Heart left ventricle (tissue), 16 donors: ENCODE data around the gene SARNP. TPM values are rescaled to one million over a fixed set of nuclear protein-coding genes. Genes with fewer than 3 reads are reported as not detected.
A peak's percentile ranks its signal among the peaks of the same experiment; 100 is the strongest.

Experiments
- ATAC-seq, 4 donors: fragments of 200-7000 bp; cut with Tn5 transposase; one replicate each; pipeline ENCODE4 v1.9.1; 2020 to 2022; ENCODE audit warnings: moderate library complexity in 4 of 4, mild to moderate bottlenecking in 3 of 4, moderate number of reproducible peaks in 1 of 4
- DNase-seq, 5 donors: peaks; one replicate each; pipeline ENCODE4 v3.0.0-alpha.2; 2020
- H3K27ac ChIP-seq, 12 donors: fragments of 200-600 bp; sonication (generic) in 4 of 12; one replicate each; pipeline versions ENCODE4 v1.5.0 to v1.8.0; 2016 to 2022; ENCODE audit warnings: mild to moderate bottlenecking in 2 of 12
- H3K27me3 ChIP-seq, 9 donors: fragments of 200-600 bp; sonication (generic) in 2 of 9; one replicate each; pipeline versions ENCODE4 v1.5.1 to v1.8.0; 2016 to 2022; ENCODE audit warnings: mild to moderate bottlenecking in 3 of 9
- H3K36me3 ChIP-seq, 9 donors: fragments of 200-600 bp; sonication (generic) in 2 of 9; one replicate each; pipeline versions ENCODE4 v1.5.0 to v1.8.0; 2018 to 2022; ENCODE audit warnings: mild to moderate bottlenecking in 2 of 9
- H3K4me1 ChIP-seq, 12 donors: fragments of 200-600 bp; sonication (generic) in 4 of 12; one replicate each; pipeline versions ENCODE4 v1.5.0 to v1.8.0; 2016 to 2022; ENCODE audit warnings: mild to moderate bottlenecking in 3 of 12
- H3K4me3 ChIP-seq, 12 donors: fragments of 200-600 bp; sonication (generic) in 4 of 12; one replicate each; pipeline versions ENCODE4 v1.5.0 to v1.8.0; 2017 to 2022; ENCODE audit warnings: mild to moderate bottlenecking in 9 of 12, moderate library complexity in 4 of 12
- H3K9me3 ChIP-seq, 12 donors: fragments of 200-600 bp; sonication (generic) in 4 of 12; one replicate each; pipeline versions ENCODE4 v1.5.0 to v1.8.0; 2016 to 2022; ENCODE audit warnings: mild to moderate bottlenecking in 1 of 12
- CTCF ChIP-seq, 12 donors: fragments of 200-600 bp; sonication (generic) in 4 of 12; IDR thresholded peaks; one replicate each; pipeline versions ENCODE4 v1.5.0 to v1.8.0; 2018 to 2022; ENCODE audit warnings: antibody characterized with exemption in 12 of 12, mild to moderate bottlenecking in 5 of 12
- POLR2A ChIP-seq, 2 donors: fragments of 450-650 bp; IDR thresholded peaks; one replicate each; pipeline ENCODE4 v1.6.1; 2017; ENCODE audit warnings: antibody characterized with exemption in 2 of 2, mild to moderate bottlenecking in 2 of 2, moderate library complexity in 2 of 2
- WGBS, 4 donors: extraction: QIAGEN DNeasy Blood & Tissue Kit in 2 of 4; methylation state at CpG; one replicate each; pipeline versions ENCODE4 v1.1.5 to v1.1.7; 2013 to 2018; 5-methylcytosine and 5-hydroxymethylcytosine counted together
- intact Hi-C, 10 donors: fragments of 100-400 bp; cut with DNase I; formaldehyde crosslinking; loops; one replicate each; pipeline versions ENCODE4 v1.11.1 to v1.14.2; 2022
- polyA plus RNA-seq, 2 donors: library from polyadenylated mRNA; stranded (reverse); fragments of 200-250 nt; gene quantifications; one replicate each; pipeline ENCODE4 v1.2.3, GENCODE V29; 2013
- total RNA-seq, 9 donors: library from RNA; depleted of rRNA in 2 of 9; stranded (reverse); fragments of >200 nt in 2 of 9; fragmentation: NEBNext Ultra II Directional in 3 of 9; extraction: Animal tissue kit (Norgen Biotek cat#: 25700) in 3 of 9; gene quantifications; one replicate each; pipeline versions ENCODE4 v1.1.0 to v1.2.4, GENCODE V29; 2016 to 2023
- donor health status: ischemic (EF 13 %, LVEDD 7.1; RV severe dilation, severe dysfunction).
- donor health status: healthy with polysubstance abuse.
- donor health status: DM: no; HTN: yes; CAD: no.
- donor health status: DM: no; HTN: no; CAD: no.
- donor health status: ischemic (EF 25% LVEDD 6.9; RV normal size, moderate dysfunction).
- donor health status: ischemic (EF 25% LVEDD 5.7; RV mildly dilated, moderate dysfunction).
- donor health status: healthy.
- donor health status: DM: yes; HTN: yes; CAD: no.
- donor health status: ischemic (EF 35%, LVEDD 5.7; RV mildly dilated, moderate dysfunction).
- donor health status: nonischemic (EF 11% LVEDD 7.7; RV severe dilation, severe dysfunction).
- donor health status: DM: yes; HTN: yes; CAD: no.
- donor health status: PGD.
- donor health status: ischemic (EF 29% LVEDD 5.4; RV normal size, mild dysfunction).
- donor health status: nonischemic (EF 23%, LVEDD 6.1; RV moderate dilation, normal function).

SARNP gene
- total and polyA plus RNA-seq, 11 donors: 47.2 to 138 (median 55.9) TPM

- Histone ChIP-seq H3K27me3 (no peaks in the 10 kb centered on the region), H3K36me3 (peaks cover 0 to 3% (median 0%) of the 10 kb centered on the region in 9 donors), H3K4me1 (peaks cover 4 to 35% (median 19%) of the 10 kb centered on the region in 12 donors), H3K9me3 (no peaks in the 10 kb centered on the region), H3K4me3 (no peak overlapping the region), H3K27ac (peak overlapping the region in 1 of 12 donors; percentile 99)
- WGBS, 4 donors: 81 to 93% (median 85%) methylated on average over 4 of the region's 4 CpGs
- no peak for DNase-seq
- no peak for ATAC-seq
- intact Hi-C loops: loop anchor here in 3 of 10 donors (10.0 kb wide), 2 partner anchors 303 to 373 kb away; partner anchors contain the start of gene PA2G4 (in 1 of the 3)
- no peak for TF ChIP-seq CTCF (IDR thresholded peaks at IDR 0.05)
- TF ChIP-seq POLR2A (IDR thresholded peaks at IDR 0.05): no peak
These were observed 85.2 kb downstream of the SARNP start for GRCh38 chr12:55732288-55732687.

- 6 to 9% (median 7%) methylated on average over 16 to 19 of the region's 19 CpGs for WGBS, 4 donors
- H3K9me3 ChIP-seq: no peaks in the 10 kb centered on the region
- no peaks in the 10 kb centered on the region for H3K27me3 ChIP-seq
- ATAC-seq: peak; percentile 3 to 20 (median 4)
- H3K4me1 ChIP-seq: peaks cover 10 to 47% (median 36%) of the 10 kb centered on the region in 12 donors
- H3K27ac ChIP-seq: peak overlapping the region; percentile 97 to 100 (median 99)
- peak in 3 of 5 donors; percentile 55 to 60 (median 56) for DNase-seq
- peak overlapping the region; percentile 64 to 96 (median 86) for H3K4me3 ChIP-seq
- H3K36me3 ChIP-seq: peaks cover 0 to 24% (median 21%) of the 10 kb centered on the region in 9 donors
- intact Hi-C loops: loop anchor here in 4 of 10 donors (2.0 to 10.0 kb wide), 4 partner anchors 21 to 375 kb away; partner anchors contain the start of gene PA2G4 (in 1 of the 4)
- TF ChIP-seq POLR2A (IDR thresholded peaks at IDR 0.05) (no peak), CTCF (IDR thresholded peaks at IDR 0.05) (no peak)
These were observed 87.4 kb downstream of the SARNP start for GRCh38 chr12:55729819-55730818.

- H3K9me3 ChIP-seq: no peaks in the 10 kb centered on the region
- no peaks in the 10 kb centered on the region for H3K27me3 ChIP-seq
- DNase-seq (peak; percentile 94 to 96 (median 94)), ATAC-seq (peak; percentile 78 to 89 (median 85))
- 0 to 1% (median 0%) methylated on average over 15 to 61 of the region's 61 CpGs for WGBS, 4 donors
- intact Hi-C loops: loop anchor here in 2 of 10 donors (2.0 kb wide), 2 partner anchors 20 to 48 kb away; a partner anchor contains a TSS
- peak within 1 kb of the TSS; percentile 64 to 96 (median 86) for H3K4me3 ChIP-seq
- H3K36me3 ChIP-seq: peaks cover 0 to 34% (median 30%) of the 10 kb centered on the region in 9 donors
- H3K27ac ChIP-seq: peak within 1 kb of the TSS; percentile 97 to 100 (median 99)
- TF ChIP-seq CTCF (IDR thresholded peaks at IDR 0.05): no peak
- peak in 1 of 2 donors; percentile 86 for TF ChIP-seq POLR2A (IDR thresholded peaks at IDR 0.05)
- H3K4me1 ChIP-seq: peaks cover 10 to 56% (median 45%) of the 10 kb centered on the region in 12 donors
These were observed 88.3 kb downstream of the SARNP start, which contains the start of gene CD63 for GRCh38 chr12:55728939-55729818. CD63 (minus strand) TSS chr12:55729009; CDS start chr12:55728341, 668 bp downstream.
